OCI-LY7 (cell line): Measurements from ENCODE around the gene USP32. TPM values are rescaled to one million over a fixed set of nuclear protein-coding genes. Genes with fewer than 3 reads are reported as not detected.
A peak's percentile ranks its signal among the peaks of the same experiment; 100 is the strongest.
"Not testable (repeated sequence)": the region's sequence is repeated elsewhere in the genome, so short reads cannot be mapped to it uniquely, and the experiment has no call there.

ENCODE experiments used
- BruUV-seq: library from RNA; stranded (reverse); fragments of 400-500 nt; replicated peaks from 2 replicates; lab custom pipeline; 2021; lab: Mats Ljungman, UMichigan
- CTCF ChIA-PET: fragments of 300-600 bp; sonication (Branson Sonifier 250); formaldehyde crosslinking; loops from one replicate; lab custom pipeline; 2022; ENCODE audit warnings: antibody characterized with exemption; ENCODE audit not compliant: unreplicated experiment; lab: Charles Lee
- POLR2A ChIA-PET: fragments of 300-600 bp; sonication (Branson Sonifier 250); formaldehyde crosslinking; loops from one replicate; lab custom pipeline; 2022; ENCODE audit warnings: antibody characterized with exemption; lab: Charles Lee
- DNase-seq: peaks from one replicate; pipeline ENCODE4 v3.0.0-alpha.2; 2015; ENCODE audit warnings: low spot score
- H2AFZ ChIP-seq: fragments of 200-600 bp; sonication (generic), shearing (Covaris generic); 2 replicates; pipeline ENCODE4 v1.6.1; 2014; ENCODE audit warnings: mild to moderate bottlenecking, antibody characterized with exemption, low read length, moderate library complexity
- H3K27ac ChIP-seq: fragments of 200-600 bp; sonication (generic); 2 replicates; pipeline ENCODE4 v1.5.1; 2014; ENCODE audit warnings: mixed run types, low read depth, mild to moderate bottlenecking, moderate library complexity, low read length, inconsistent platforms; ENCODE audit not compliant: poor library complexity, severe bottlenecking
- H3K36me3 ChIP-seq: fragments of 200-600 bp; sonication (generic); 2 replicates; pipeline ENCODE4 v1.6.1; 2014; ENCODE audit warnings: mild to moderate bottlenecking, antibody characterized with exemption, low read length, moderate library complexity, mixed read lengths; ENCODE audit not compliant: insufficient read depth
- H3K4me1 ChIP-seq: fragments of 200-600 bp; sonication (generic); 2 replicates; pipeline ENCODE4 v1.5.1; 2014; ENCODE audit warnings: mild to moderate bottlenecking, low read length; ENCODE audit not compliant: insufficient read depth, poor library complexity, severe bottlenecking
- H3K4me2 ChIP-seq: fragments of 200-600 bp; sonication (generic); 2 replicates; pipeline ENCODE4 v1.6.1; 2014; ENCODE audit warnings: mild to moderate bottlenecking, low read length
- H3K4me3 ChIP-seq: fragments of 200-600 bp; sonication (generic); 2 replicates; pipeline ENCODE4 v1.5.1; 2014; ENCODE audit warnings: mild to moderate bottlenecking, low read depth, low read length; ENCODE audit not compliant: poor library complexity, severe bottlenecking
- H3K79me2 ChIP-seq: fragments of 200-600 bp; sonication (generic); 2 replicates; pipeline ENCODE4 v1.6.1; 2016; ENCODE audit warnings: low read depth, mild to moderate bottlenecking, low read length, moderate library complexity, mixed read lengths; ENCODE audit not compliant: insufficient read depth
- H3K9me2 ChIP-seq: fragments of 200-600 bp; sonication (generic); 2 replicates; pipeline ENCODE4 v1.6.1; 2016; ENCODE audit warnings: mild to moderate bottlenecking, low read length, mixed read lengths; ENCODE audit not compliant: insufficient read depth
- H3K9me3 ChIP-seq: fragments of 200-600 bp; sonication (generic); 2 replicates; pipeline ENCODE4 v1.6.1; 2014; ENCODE audit warnings: mild to moderate bottlenecking, mixed run types, low read length, mixed read lengths
- H4K20me1 ChIP-seq: fragments of 200-600 bp; sonication (generic); 2 replicates; pipeline ENCODE4 v1.6.1; 2014; ENCODE audit warnings: mild to moderate bottlenecking, antibody characterized with exemption, low read length, moderate library complexity, mixed read lengths; ENCODE audit not compliant: insufficient read depth
- EZH2phosphoT487 ChIP-seq: fragments of 200-600 bp; sonication (generic); IDR thresholded peaks from 2 replicates; pipeline ENCODE4 v1.6.1; 2018; ENCODE audit warnings: low read depth, borderline replicate concordance, mild to moderate bottlenecking, mixed run types, antibody characterized with exemption, low read length, moderate library complexity, mixed read lengths
- intact Hi-C: fragments of 100-400 bp; cut with micrococcal nuclease; formaldehyde crosslinking; loops from one replicate; pipeline ENCODE4 v1.10.0; 2022; ENCODE audit not compliant: unreplicated experiment
- total RNA-seq, 2 experiments: library from RNA; depleted of rRNA in 1 of 2; stranded (reverse); fragments of >200 nt in 1 of 2; shearing (Covaris generic) in 1 of 2; gene quantifications; 2 replicates each; pipeline ENCODE4 v1.2.3, GENCODE V29; 2014 to 2022
- TF ChIP-seq, protein P1 (sequence below): fragments of 200-600 bp; sonication (generic); conservative IDR thresholded peaks from 2 replicates; pipeline ENCODE4 v1.5.1; 2014; ENCODE audit warnings: mild to moderate bottlenecking, antibody characterized with exemption, low read length, moderate library complexity, mixed read lengths

The USP32 gene
- total RNA-seq, 2 experiments from 2014 or later = 16.9 to 28.0 TPM

GRCh38 chr17:60224064-60224463 is 167.9 kb downstream of the USP32 start:
- TF ChIP-seq, protein P1, sequence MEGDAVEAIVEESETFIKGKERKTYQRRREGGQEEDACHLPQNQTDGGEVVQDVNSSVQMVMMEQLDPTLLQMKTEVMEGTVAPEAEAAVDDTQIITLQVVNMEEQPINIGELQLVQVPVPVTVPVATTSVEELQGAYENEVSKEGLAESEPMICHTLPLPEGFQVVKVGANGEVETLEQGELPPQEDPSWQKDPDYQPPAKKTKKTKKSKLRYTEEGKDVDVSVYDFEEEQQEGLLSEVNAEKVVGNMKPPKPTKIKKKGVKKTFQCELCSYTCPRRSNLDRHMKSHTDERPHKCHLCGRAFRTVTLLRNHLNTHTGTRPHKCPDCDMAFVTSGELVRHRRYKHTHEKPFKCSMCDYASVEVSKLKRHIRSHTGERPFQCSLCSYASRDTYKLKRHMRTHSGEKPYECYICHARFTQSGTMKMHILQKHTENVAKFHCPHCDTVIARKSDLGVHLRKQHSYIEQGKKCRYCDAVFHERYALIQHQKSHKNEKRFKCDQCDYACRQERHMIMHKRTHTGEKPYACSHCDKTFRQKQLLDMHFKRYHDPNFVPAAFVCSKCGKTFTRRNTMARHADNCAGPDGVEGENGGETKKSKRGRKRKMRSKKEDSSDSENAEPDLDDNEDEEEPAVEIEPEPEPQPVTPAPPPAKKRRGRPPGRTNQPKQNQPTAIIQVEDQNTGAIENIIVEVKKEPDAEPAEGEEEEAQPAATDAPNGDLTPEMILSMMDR = no peak
- TF ChIP-seq EZH2phosphoT487 = no peak
- no peaks in the 10 kb centered on the region for H3K79me2 ChIP-seq
- no peak overlapping the region for H2AFZ ChIP-seq
- no peak for DNase-seq
- H3K4me2 ChIP-seq = no peak overlapping the region
- H3K9me3 ChIP-seq = no peaks in the 10 kb centered on the region
- no peaks in the 10 kb centered on the region for H4K20me1 ChIP-seq
- intact Hi-C loops = no loop called here
- ChIA-PET CTCF (no interaction called here), POLR2A (no interaction called here)
- peaks cover 41% of the 10 kb centered on the region for H3K36me3 ChIP-seq
- no peaks in the 10 kb centered on the region for H3K4me1 ChIP-seq
- no peak overlapping the region for H3K4me3 ChIP-seq
- no TSS peak for BruUV-seq
- no peaks in the 10 kb centered on the region for H3K9me2 ChIP-seq
- no peak overlapping the region for H3K27ac ChIP-seq

- POLR2A ChIA-PET = no interaction called here
- no TSS peak for BruUV-seq
Observed at GRCh38 chr17:60223456-60223855, 168.5 kb downstream of the USP32 start.

GRCh38 chr17:60218774-60219173 is 173.2 kb downstream of the USP32 start:
- H3K27ac ChIP-seq, H3K9me3 ChIP-seq, CTCF ChIA-PET, H4K20me1 ChIP-seq, H2AFZ ChIP-seq, H3K4me2 ChIP-seq, DNase-seq, POLR2A ChIA-PET, H3K79me2 ChIP-seq, H3K4me3 ChIP-seq, H3K4me1 ChIP-seq, H3K9me2 ChIP-seq, BruUV-seq, intact Hi-C loops: not testable (repeated sequence)
- peaks cover 26% of the 10 kb centered on the region for H3K36me3 ChIP-seq

More at GRCh38 chr17:60223456-60223855, 168.5 kb downstream of the USP32 start:
- H3K4me2 ChIP-seq = no peak overlapping the region
- no peaks in the 10 kb centered on the region for H3K79me2 ChIP-seq
- TF ChIP-seq EZH2phosphoT487 = no peak
- TF ChIP-seq, protein P1 = no peak
- intact Hi-C loops = no loop called here
- H3K9me2 ChIP-seq = no peaks in the 10 kb centered on the region
- no peak overlapping the region for H3K27ac ChIP-seq
- CTCF ChIA-PET = no interaction called here
- no peak for DNase-seq
- H2AFZ ChIP-seq = no peak overlapping the region
- H3K36me3 ChIP-seq = peaks cover 44% of the 10 kb centered on the region
- no peaks in the 10 kb centered on the region for H4K20me1 ChIP-seq
- H3K9me3 ChIP-seq = no peaks in the 10 kb centered on the region
- no peak overlapping the region for H3K4me3 ChIP-seq
- H3K4me1 ChIP-seq = no peaks in the 10 kb centered on the region

GRCh38 chr17:60215895-60216294 is 176.0 kb downstream of the USP32 start:
- H3K36me3 ChIP-seq, intact Hi-C loops, CTCF ChIA-PET, H3K79me2 ChIP-seq, H2AFZ ChIP-seq, H3K27ac ChIP-seq, H3K4me2 ChIP-seq, H3K9me3 ChIP-seq, H3K4me3 ChIP-seq, H3K4me1 ChIP-seq, POLR2A ChIA-PET, H3K9me2 ChIP-seq, H4K20me1 ChIP-seq, DNase-seq: not testable (repeated sequence)
- BruUV-seq = TSS peak; percentile 44

DNA sequence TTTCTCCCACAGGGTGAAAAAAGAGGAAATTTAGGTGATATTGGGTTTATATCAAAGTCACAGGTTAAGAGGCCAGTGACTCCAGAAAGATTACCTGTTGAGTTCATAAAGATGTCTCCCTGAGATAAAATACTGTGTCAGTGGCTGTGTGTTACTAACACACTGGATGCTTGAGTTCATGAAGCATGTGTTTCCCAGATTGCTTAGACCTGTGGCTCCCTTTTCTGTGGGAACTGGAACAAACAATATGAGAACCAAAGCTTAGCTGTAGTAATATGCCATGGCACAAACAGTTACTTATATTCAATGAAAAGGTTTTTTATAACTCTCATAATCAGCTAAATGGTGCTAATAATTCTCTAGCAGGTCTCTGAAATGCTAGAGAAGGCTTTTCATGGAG is 180.7 kb downstream of the USP32 start:
- H3K4me1 ChIP-seq, H4K20me1 ChIP-seq, H3K4me2 ChIP-seq, POLR2A ChIA-PET, H2AFZ ChIP-seq, H3K79me2 ChIP-seq, DNase-seq, H3K9me3 ChIP-seq, H3K4me3 ChIP-seq, BruUV-seq, H3K36me3 ChIP-seq, CTCF ChIA-PET, H3K27ac ChIP-seq, H3K9me2 ChIP-seq, intact Hi-C loops: not testable (repeated sequence)
